Endodermal cell (in vitro differentiated cells): ENCODE data around the gene AP3S2. TPM values are rescaled to one million over a fixed set of nuclear protein-coding genes. Genes with fewer than 3 reads are reported as not detected.
A peak's percentile ranks its signal among the peaks of the same experiment; 100 is the strongest.

ENCODE experiments used
- DNase-seq: peaks from one replicate; pipeline ENCODE4 v3.0.0-alpha.2; 2017
- H3K27ac ChIP-seq: 2 replicates; pipeline ENCODE4 v1.5.1; 2013; ENCODE audit warnings: mild to moderate bottlenecking, low read depth, low read length, moderate library complexity
- H3K27me3 ChIP-seq: 2 replicates; pipeline ENCODE4 v1.6.1; 2013; ENCODE audit warnings: mild to moderate bottlenecking, low read length, moderate library complexity; ENCODE audit not compliant: insufficient read depth, control insufficient read depth, poor library complexity, severe bottlenecking
- H3K36me3 ChIP-seq: 2 replicates; pipeline ENCODE4 v1.7.0; 2013; ENCODE audit warnings: mild to moderate bottlenecking, low read length, moderate library complexity; ENCODE audit not compliant: control insufficient read depth, insufficient read depth
- H3K4me1 ChIP-seq: one replicate; pipeline ENCODE4 v1.7.0; 2013; ENCODE audit warnings: low read length; ENCODE audit not compliant: control insufficient read depth, insufficient read depth
- H3K4me3 ChIP-seq: 2 replicates; pipeline ENCODE4 v1.5.1; 2013; ENCODE audit warnings: mild to moderate bottlenecking, low read length, moderate library complexity
- H3K9ac ChIP-seq: 2 replicates; pipeline ENCODE4 v1.6.1; 2013; ENCODE audit warnings: mild to moderate bottlenecking, low read length, moderate library complexity; ENCODE audit not compliant: poor library complexity, severe bottlenecking; ENCODE audit errors: extremely low read depth
- H3K9me3 ChIP-seq: 2 replicates; pipeline ENCODE4 v1.6.1; 2013; ENCODE audit warnings: mild to moderate bottlenecking, low read length, moderate library complexity; ENCODE audit not compliant: control insufficient read depth
- H3K27ac Mint-ChIP-seq: 2 replicates; pipeline ENCODE4 v1.8.0; 2020; ENCODE audit warnings: mixed read lengths
- H3K27me3 Mint-ChIP-seq: 2 replicates; pipeline ENCODE4 v1.8.0; 2021; ENCODE audit warnings: mild to moderate bottlenecking, mixed read lengths; ENCODE audit not compliant: insufficient read depth
- H3K36me3 Mint-ChIP-seq: 2 replicates; pipeline ENCODE4 v1.8.0; 2020; ENCODE audit warnings: low read depth, mixed read lengths
- H3K4me1 Mint-ChIP-seq: 2 replicates; pipeline ENCODE4 v1.8.0; 2020; ENCODE audit warnings: mixed read lengths
- H3K4me3 Mint-ChIP-seq: 2 replicates; pipeline ENCODE4 v1.8.0; 2020; ENCODE audit warnings: mild to moderate bottlenecking, moderate library complexity, mixed read lengths
- H3K9me3 Mint-ChIP-seq: 2 replicates; pipeline ENCODE4 v1.8.0; 2020; ENCODE audit warnings: mild to moderate bottlenecking, mixed read lengths
- CTCF ChIP-seq: fragments of 200-600 bp; sonication (generic); conservative IDR thresholded peaks from 2 replicates; pipeline ENCODE4 v1.5.0; 2021; ENCODE audit warnings: antibody characterized with exemption, mild to moderate bottlenecking
- WGBS, 2 experiments: methylation state at CpG; one replicate each; pipeline versions ENCODE4 v1.1.5 to v1.1.7; 2013; ENCODE audit warnings: missing lambda C conversion rate in 2 of 2, mixed read lengths in 1 of 2; ENCODE audit not compliant: insufficient coverage in 1 of 2, insufficient read length in 1 of 2; 5-methylcytosine and 5-hydroxymethylcytosine counted together
- total RNA-seq, 2 donors: library from RNA; stranded (reverse); fragmentation: NEBNext Ultra II Directional in 1 of 2; extraction: Animal tissue kit (Norgen Biotek cat#: 25700) in 1 of 2; gene quantifications; 2 replicates in 1 of 2; 3 replicates in 1 of 2; pipeline ENCODE4 v1.2.1, GENCODE V29; 2021

Gene AP3S2
- total RNA-seq, 2 donors from 2014 or later: 39.5 to 54.4 TPM

DNA sequence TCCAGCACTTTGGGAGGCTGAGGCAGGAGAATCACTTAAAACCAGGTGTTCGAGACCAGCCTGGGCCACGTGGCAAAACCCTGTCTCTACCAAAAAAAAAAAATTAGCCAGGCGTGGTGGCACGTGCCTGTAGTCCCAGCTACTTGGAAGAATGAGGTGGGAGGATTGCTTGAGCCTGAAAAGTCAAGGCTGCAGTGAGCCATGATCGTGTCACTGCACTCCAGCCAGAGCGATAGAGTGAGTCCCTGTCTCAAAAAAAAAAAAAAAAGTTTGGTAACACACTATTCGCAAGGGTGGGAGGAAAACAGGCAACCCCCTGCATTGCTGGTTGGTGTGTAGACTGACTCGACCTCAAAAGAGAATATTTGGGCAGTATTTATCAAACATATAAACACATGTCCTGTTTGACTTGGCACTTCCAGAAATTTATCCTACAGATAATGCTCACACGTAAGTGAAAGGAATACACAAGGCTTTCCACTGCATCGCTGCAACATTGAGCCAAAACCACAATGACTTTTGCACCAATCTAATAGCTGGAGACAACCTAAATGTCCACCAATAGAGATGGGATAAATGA, 76.0 kb downstream of the AP3S2 start:
- H3K9me3 Mint-ChIP-seq: peaks cover 15% of the 10 kb centered on the region
- Histone ChIP-seq H3K9me3 (peaks cover 9% of the 10 kb centered on the region), H3K27me3 (peaks cover 53% of the 10 kb centered on the region), H3K4me1 (no peaks in the 10 kb centered on the region), H3K27ac (no peak overlapping the region), H3K36me3 (no peaks in the 10 kb centered on the region), H3K9ac (no peak overlapping the region), H3K4me3 (no peak overlapping the region)
- H3K4me1 Mint-ChIP-seq: no peaks in the 10 kb centered on the region
- no peak overlapping the region for H3K27ac Mint-ChIP-seq
- 83 to 89% methylated on average over 5 to 10 of the region's 10 CpGs for WGBS, 2 experiments
- no peaks in the 10 kb centered on the region for H3K36me3 Mint-ChIP-seq
- DNase-seq: no peak
- H3K27me3 Mint-ChIP-seq: peaks cover 79% of the 10 kb centered on the region
- H3K4me3 Mint-ChIP-seq: no peak overlapping the region
- no peak for TF ChIP-seq CTCF

- no peaks in the 10 kb centered on the region for H3K4me1 ChIP-seq
- Mint-ChIP-seq H3K27ac (no peak overlapping the region), H3K36me3 (no peaks in the 10 kb centered on the region), H3K4me1 (no peaks in the 10 kb centered on the region), H3K27me3 (peaks cover 74% of the 10 kb centered on the region), H3K4me3 (peak overlapping the region; percentile 40), H3K9me3 (peaks cover 15% of the 10 kb centered on the region)
- H3K27ac ChIP-seq: no peak overlapping the region
- WGBS, 2 experiments: 94 to 100% methylated on average over 2 to 3 of the region's 3 CpGs
- no peak for TF ChIP-seq CTCF
- no peak overlapping the region for H3K9ac ChIP-seq
- no peaks in the 10 kb centered on the region for H3K36me3 ChIP-seq
- no peak overlapping the region for H3K4me3 ChIP-seq
- no peak for DNase-seq
- H3K27me3 ChIP-seq: peaks cover 57% of the 10 kb centered on the region
- peaks cover 9% of the 10 kb centered on the region for H3K9me3 ChIP-seq
These were observed 78.0 kb downstream of the AP3S2 start for GRCh38 chr15:89815769-89816168.

DNA sequence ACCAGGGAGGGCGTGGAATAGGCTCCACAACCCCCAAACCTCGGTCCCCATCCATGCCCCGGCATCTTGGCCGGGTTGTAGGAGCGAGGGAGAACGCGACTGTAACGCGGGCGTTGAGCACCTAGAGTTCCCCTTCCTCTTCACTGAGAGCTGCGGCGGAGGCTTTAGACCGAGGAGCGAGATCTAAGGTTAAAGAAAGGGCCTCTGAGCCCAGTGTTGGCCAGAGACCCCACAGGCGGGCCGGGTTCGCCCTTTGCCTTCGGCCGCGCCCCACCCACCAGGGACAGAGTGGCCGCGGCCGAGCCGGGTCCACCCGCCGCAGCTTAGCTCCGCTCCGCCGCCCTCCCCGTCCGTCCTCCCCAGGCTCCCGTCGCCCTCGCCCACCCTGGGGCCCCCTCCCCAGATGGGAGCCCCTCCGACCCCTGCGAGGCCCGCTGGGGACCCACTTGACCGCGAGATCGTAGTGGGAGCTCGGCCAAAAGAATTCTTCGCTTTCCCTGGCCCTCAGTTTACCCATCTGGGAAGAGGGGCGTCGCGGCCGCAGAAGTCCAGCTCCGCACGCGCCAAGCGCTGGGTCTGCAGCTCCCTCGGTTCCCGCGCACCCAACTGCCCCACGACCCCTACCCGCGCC, 79.6 kb downstream of the AP3S2 start:
- Mint-ChIP-seq H3K27me3 (peaks cover 69% of the 10 kb centered on the region), H3K4me1 (no peaks in the 10 kb centered on the region), H3K27ac (no peak overlapping the region), H3K4me3 (peak overlapping the region; percentile 40), H3K9me3 (peaks cover 15% of the 10 kb centered on the region), H3K36me3 (no peaks in the 10 kb centered on the region)
- H3K9ac ChIP-seq: no peak overlapping the region
- peaks cover 9% of the 10 kb centered on the region for H3K9me3 ChIP-seq
- H3K4me3 ChIP-seq: no peak overlapping the region
- DNase-seq: no peak
- TF ChIP-seq CTCF: no peak
- H3K36me3 ChIP-seq: no peaks in the 10 kb centered on the region
- H3K4me1 ChIP-seq: peaks cover 4% of the 10 kb centered on the region
- WGBS, 2 experiments: 30 to 56% methylated on average over 14 to 56 of the region's 56 CpGs
- peaks cover 57% of the 10 kb centered on the region for H3K27me3 ChIP-seq
- H3K27ac ChIP-seq: no peak overlapping the region
